Epithelial cell of esophagus (primary cell): ENCODE results near the gene SUFU.

Source experiments
- DNase-seq: peaks from one replicate; pipeline ENCODE4 v3.0.0; 2010; ENCODE audit warnings: low read depth
- H3K4me3 ChIP-seq: 2 replicates; pipeline ENCODE4 v1.5.1; 2011; ENCODE audit warnings: mild to moderate bottlenecking, low read length, control low read depth
- TF ChIP-seq, protein P1 (sequence below): IDR thresholded peaks from 2 replicates; pipeline ENCODE4 v1.5.1; 2011; ENCODE audit warnings: low read depth, mild to moderate bottlenecking, low read length, control low read depth, inconsistent platforms; ENCODE audit not compliant: insufficient read depth; ENCODE audit errors: missing control alignments

Gene SUFU

DNA sequence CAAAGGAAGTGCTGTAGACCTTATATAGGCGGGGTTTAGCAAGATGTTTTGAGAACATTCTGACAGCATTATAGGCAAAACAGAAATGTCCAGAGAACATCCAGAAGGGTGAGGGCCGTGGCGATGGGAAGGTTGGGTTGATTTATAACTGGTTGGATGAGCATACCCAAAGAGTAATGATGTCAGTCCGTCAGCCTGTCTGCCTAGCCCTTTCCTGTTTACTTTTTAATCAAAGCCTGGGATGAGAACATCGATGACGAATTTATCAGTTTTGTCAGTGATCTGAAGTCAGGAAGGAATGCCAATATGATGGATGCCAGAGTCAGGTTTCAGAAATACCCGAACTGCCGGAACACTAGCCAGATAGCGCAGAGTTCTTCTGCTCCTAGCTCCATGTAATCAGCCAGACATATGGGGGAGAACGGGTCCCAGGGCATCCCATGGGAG, 106.7 kb downstream of the SUFU start:
- DNase-seq, result peak; percentile 41
- TF ChIP-seq, protein P1, sequence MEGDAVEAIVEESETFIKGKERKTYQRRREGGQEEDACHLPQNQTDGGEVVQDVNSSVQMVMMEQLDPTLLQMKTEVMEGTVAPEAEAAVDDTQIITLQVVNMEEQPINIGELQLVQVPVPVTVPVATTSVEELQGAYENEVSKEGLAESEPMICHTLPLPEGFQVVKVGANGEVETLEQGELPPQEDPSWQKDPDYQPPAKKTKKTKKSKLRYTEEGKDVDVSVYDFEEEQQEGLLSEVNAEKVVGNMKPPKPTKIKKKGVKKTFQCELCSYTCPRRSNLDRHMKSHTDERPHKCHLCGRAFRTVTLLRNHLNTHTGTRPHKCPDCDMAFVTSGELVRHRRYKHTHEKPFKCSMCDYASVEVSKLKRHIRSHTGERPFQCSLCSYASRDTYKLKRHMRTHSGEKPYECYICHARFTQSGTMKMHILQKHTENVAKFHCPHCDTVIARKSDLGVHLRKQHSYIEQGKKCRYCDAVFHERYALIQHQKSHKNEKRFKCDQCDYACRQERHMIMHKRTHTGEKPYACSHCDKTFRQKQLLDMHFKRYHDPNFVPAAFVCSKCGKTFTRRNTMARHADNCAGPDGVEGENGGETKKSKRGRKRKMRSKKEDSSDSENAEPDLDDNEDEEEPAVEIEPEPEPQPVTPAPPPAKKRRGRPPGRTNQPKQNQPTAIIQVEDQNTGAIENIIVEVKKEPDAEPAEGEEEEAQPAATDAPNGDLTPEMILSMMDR, result no peak
- H3K4me3 ChIP-seq, result no peak overlapping the region

DNA sequence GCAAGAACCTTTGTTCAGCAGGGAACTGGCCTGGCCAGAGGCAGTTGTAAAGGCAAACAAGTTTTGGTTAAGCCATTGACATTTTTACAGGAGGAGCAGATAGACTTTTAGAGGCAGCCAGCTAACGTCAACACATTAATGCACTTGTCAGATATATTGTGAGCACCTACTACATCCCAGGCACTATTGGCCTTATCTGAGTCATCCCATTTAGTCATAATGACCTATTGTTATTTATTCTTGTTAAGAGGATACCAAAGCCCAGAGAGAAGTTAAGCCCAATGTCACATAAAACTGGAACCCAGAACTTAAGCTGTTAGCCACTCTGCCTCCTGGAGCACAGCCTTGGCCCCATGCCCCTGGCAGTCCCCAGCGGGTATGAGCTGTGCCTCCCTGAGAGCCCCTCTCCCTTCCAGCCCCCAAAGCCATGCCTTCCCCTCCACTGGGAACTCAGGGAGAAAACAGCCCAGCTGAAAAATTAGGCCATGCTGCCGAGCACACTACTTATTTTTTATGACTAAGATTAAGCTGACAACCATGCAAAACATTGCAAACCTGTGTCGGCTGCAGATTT, 107.8 kb downstream of the SUFU start:
- no peak overlapping the region for H3K4me3 ChIP-seq
- peak; percentile 68 for DNase-seq
- TF ChIP-seq, protein P1, result no peak

- TF ChIP-seq, protein P1, result no peak
- no peak overlapping the region for H3K4me3 ChIP-seq
- no peak for DNase-seq
These were observed 109.1 kb downstream of the SUFU start for GRCh38 chr10:102612964-102613275.

DNA sequence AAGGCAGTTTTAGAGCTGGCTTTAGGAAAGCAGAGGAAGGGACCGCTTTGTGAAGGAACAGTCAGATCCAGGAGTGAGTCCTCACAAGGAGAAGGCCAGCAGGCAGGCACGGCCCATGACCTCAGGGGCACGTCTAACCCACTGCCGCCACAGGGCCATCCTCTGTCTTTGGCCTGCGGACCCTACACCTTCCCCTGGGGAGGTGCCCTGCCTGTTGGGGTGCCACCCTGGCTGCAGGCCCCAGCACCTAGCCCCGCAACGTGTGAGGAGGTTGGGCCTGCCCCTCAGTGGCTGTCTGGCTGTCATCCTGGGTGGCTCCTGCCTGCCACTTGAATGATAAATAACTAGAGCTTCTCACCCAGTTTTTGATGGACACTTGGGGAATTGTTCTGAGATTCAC, 109.5 kb downstream of the SUFU start:
- TF ChIP-seq, protein P1, result no peak
- H3K4me3 ChIP-seq, result no peak overlapping the region
- no peak for DNase-seq

DNA sequence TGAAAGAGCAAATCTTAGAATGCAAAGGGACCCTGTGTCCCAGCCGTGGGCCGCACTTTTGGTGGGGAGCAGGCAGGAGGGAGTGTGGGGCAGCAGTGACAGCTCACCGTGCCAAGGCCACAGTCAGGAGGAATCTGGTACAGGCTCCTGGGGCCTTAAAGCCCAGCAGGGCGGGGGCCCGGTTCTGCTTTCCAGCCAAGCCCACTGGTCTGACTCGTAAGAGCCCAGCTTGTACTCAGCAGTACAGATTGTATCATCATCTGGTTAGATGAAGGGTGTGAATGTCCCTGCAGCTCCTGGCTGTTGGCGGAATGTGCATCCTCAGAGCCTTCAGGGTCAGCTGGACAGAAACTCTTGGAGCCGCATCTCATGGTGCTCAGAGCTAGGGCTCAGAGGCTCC, 110.0 kb downstream of the SUFU start:
- peak; percentile 29 for DNase-seq
- TF ChIP-seq, protein P1, result no peak
- no peak overlapping the region for H3K4me3 ChIP-seq

- no peak overlapping the region for H3K4me3 ChIP-seq
- no peak for DNase-seq
- TF ChIP-seq, protein P1, result no peak
These were observed 111.1 kb downstream of the SUFU start for GRCh38 chr10:102614888-102615287.

DNA sequence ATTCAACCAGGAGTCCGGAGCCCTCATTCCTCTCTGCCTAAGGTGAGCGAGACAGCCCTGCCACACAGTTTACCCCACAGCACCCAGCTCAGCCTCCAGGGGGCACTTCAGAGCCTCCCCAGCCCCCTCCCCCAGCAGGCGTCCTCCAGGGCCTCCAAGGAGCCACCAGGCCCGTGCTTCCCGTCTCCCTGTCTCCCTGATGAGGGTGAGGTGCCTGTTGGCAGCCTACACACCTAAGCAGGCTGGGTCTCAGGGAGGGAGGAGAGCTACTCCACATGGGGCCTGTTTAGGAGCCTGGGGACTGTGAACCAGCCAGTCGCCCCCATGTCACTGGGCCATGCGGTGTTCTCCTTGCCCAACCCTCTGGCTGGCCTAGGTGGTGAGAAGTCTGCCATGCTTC, 111.6 kb downstream of the SUFU start:
- no peak for DNase-seq

More for the DNA sequence above, 111.6 kb downstream of the SUFU start:
- no peak overlapping the region for H3K4me3 ChIP-seq
- TF ChIP-seq, protein P1, result peak; percentile 16
